H1 (cell line): ENCODE data around the gene SNAI1. TPM values are rescaled to one million over a fixed set of nuclear protein-coding genes. Genes with fewer than 3 reads are reported as not detected.
A peak's percentile ranks its signal among the peaks of the same experiment; 100 is the strongest.

Source experiments
- ASH2L ChIP-seq: fragments of 200-600, 300-600 bp; sonication (generic); IDR thresholded peaks from one replicate; pipeline ENCODE4 v1.7.1; 2017; ENCODE audit warnings: low read length
- CBX8 ChIP-seq: fragments of 300-800, 300-1000 bp; sonication (generic); IDR thresholded peaks from 2 replicates; pipeline ENCODE4 v1.7.1; 2016; ENCODE audit warnings: low read depth, low read length, borderline replicate concordance
- GTF2F1 ChIP-seq: IDR thresholded peaks from 2 replicates; pipeline ENCODE4 v1.6.1; 2012; ENCODE audit warnings: low read depth, low read length, improper control_type of control experiment, borderline replicate concordance
- POLR2A ChIP-seq, 2 experiments: IDR thresholded peaks; 1 replicate in 1 of 2; 2 replicates in 1 of 2; pipeline ENCODE4 v1.6.1; 2011; ENCODE audit warnings: low read depth in 2 of 2, low read length in 2 of 2, mild to moderate bottlenecking in 2 of 2; ENCODE audit errors: control extremely low read depth in 1 of 2
- POU5F1 ChIP-seq: IDR thresholded peaks from 2 replicates; pipeline ENCODE4 v1.6.1; 2011; ENCODE audit warnings: low read depth, mild to moderate bottlenecking, low read length, moderate library complexity
- RFX5 ChIP-seq: IDR thresholded peaks from 2 replicates; pipeline ENCODE4 v1.6.1; 2011; ENCODE audit warnings: low read depth, low read length, improper control_type of control experiment, borderline replicate concordance
- TAF7 ChIP-seq: optimal IDR thresholded peaks from 2 replicates; pipeline ENCODE3; 2011; ENCODE audit warnings: low read depth, mild to moderate bottlenecking, inconsistent platforms, low read length, moderate library complexity, borderline replicate concordance
- YY1 ChIP-seq: IDR thresholded peaks from 2 replicates; pipeline ENCODE4 v1.6.1; 2011; ENCODE audit warnings: low read depth, mild to moderate bottlenecking, low read length
- polyA plus RNA-seq, 7 experiments: library from polyadenylated mRNA; depleted of rRNA in 3 of 7; stranded (reverse) in 5 of 7; unstranded in 2 of 7; fragments of >200 nt in 5 of 7; fragments of 200-250 nt in 2 of 7; gene quantifications; 1 replicate in 5 of 7; 2 replicates in 1 of 7; 4 replicates in 1 of 7; pipeline versions ENCODE4 v1.2.1 to v1.2.3, GENCODE V29; 2011 to 2013; ENCODE audit warnings: missing spikeins in 2 of 7, mixed read lengths in 2 of 7
- total RNA-seq: library from RNA; stranded (reverse); fragmentation: NEBNext Ultra II Directional; extraction: Animal tissue kit (Norgen Biotek cat#: 25700); gene quantifications from 2 replicates; pipeline ENCODE4 v1.2.1, GENCODE V29; 2021
- TF ChIP-seq, protein P1 (sequence below): fragments of 300-600 bp; sonication (generic); IDR thresholded peaks from 2 replicates; pipeline ENCODE4 v1.7.1; 2012; ENCODE audit warnings: low read length, moderate library complexity, mild to moderate bottlenecking, inconsistent platforms; ENCODE audit not compliant: insufficient replicate concordance
- TF ChIP-seq, protein P2 (sequence below): IDR thresholded peaks from 2 replicates; pipeline ENCODE4 v1.6.1; 2012; ENCODE audit warnings: inconsistent platforms

The SNAI1 gene
- total and polyA plus RNA-seq, 2 of the 8 experiments (the other 6 are each of a cell fraction or from before 2014, with no cell fraction given): 6.5 to 8.0 TPM

DNA sequence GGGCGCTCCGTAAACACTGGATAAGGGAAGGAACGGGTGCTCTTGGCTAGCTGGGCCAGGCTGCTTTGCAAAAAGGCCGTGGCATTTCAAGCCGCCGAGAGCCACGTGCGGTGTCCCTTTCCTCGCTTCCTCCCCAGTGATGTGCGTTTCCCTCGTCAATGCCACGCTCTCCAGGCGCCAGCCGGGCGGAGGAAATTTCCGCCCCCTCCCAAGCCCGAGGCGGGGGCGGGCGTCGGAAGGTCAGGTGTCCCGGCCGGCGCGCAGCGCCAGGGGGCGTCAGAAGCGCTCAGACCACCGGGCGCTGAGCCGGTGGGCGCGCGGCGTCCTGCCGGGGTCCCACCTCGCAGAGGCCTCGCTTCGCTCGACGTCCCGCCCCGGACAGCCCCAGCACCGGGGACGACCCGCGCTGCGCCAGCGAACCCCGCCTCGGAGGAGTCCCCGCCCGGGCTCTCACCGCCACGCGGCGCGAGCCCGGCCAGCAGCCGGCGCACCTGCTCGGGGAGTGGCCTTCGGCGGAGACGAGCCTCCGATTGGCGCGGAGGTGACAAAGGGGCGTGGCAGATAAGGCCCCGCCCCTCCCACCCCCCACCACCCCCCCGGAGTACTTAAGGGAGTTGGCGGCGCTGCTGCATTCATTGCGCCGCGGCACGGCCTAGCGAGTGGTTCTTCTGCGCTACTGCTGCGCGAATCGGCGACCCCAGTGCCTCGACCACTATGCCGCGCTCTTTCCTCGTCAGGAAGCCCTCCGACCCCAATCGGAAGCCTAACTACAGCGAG lies at the start of gene SNAI1 (continued):
- TF ChIP-seq, protein P1, sequence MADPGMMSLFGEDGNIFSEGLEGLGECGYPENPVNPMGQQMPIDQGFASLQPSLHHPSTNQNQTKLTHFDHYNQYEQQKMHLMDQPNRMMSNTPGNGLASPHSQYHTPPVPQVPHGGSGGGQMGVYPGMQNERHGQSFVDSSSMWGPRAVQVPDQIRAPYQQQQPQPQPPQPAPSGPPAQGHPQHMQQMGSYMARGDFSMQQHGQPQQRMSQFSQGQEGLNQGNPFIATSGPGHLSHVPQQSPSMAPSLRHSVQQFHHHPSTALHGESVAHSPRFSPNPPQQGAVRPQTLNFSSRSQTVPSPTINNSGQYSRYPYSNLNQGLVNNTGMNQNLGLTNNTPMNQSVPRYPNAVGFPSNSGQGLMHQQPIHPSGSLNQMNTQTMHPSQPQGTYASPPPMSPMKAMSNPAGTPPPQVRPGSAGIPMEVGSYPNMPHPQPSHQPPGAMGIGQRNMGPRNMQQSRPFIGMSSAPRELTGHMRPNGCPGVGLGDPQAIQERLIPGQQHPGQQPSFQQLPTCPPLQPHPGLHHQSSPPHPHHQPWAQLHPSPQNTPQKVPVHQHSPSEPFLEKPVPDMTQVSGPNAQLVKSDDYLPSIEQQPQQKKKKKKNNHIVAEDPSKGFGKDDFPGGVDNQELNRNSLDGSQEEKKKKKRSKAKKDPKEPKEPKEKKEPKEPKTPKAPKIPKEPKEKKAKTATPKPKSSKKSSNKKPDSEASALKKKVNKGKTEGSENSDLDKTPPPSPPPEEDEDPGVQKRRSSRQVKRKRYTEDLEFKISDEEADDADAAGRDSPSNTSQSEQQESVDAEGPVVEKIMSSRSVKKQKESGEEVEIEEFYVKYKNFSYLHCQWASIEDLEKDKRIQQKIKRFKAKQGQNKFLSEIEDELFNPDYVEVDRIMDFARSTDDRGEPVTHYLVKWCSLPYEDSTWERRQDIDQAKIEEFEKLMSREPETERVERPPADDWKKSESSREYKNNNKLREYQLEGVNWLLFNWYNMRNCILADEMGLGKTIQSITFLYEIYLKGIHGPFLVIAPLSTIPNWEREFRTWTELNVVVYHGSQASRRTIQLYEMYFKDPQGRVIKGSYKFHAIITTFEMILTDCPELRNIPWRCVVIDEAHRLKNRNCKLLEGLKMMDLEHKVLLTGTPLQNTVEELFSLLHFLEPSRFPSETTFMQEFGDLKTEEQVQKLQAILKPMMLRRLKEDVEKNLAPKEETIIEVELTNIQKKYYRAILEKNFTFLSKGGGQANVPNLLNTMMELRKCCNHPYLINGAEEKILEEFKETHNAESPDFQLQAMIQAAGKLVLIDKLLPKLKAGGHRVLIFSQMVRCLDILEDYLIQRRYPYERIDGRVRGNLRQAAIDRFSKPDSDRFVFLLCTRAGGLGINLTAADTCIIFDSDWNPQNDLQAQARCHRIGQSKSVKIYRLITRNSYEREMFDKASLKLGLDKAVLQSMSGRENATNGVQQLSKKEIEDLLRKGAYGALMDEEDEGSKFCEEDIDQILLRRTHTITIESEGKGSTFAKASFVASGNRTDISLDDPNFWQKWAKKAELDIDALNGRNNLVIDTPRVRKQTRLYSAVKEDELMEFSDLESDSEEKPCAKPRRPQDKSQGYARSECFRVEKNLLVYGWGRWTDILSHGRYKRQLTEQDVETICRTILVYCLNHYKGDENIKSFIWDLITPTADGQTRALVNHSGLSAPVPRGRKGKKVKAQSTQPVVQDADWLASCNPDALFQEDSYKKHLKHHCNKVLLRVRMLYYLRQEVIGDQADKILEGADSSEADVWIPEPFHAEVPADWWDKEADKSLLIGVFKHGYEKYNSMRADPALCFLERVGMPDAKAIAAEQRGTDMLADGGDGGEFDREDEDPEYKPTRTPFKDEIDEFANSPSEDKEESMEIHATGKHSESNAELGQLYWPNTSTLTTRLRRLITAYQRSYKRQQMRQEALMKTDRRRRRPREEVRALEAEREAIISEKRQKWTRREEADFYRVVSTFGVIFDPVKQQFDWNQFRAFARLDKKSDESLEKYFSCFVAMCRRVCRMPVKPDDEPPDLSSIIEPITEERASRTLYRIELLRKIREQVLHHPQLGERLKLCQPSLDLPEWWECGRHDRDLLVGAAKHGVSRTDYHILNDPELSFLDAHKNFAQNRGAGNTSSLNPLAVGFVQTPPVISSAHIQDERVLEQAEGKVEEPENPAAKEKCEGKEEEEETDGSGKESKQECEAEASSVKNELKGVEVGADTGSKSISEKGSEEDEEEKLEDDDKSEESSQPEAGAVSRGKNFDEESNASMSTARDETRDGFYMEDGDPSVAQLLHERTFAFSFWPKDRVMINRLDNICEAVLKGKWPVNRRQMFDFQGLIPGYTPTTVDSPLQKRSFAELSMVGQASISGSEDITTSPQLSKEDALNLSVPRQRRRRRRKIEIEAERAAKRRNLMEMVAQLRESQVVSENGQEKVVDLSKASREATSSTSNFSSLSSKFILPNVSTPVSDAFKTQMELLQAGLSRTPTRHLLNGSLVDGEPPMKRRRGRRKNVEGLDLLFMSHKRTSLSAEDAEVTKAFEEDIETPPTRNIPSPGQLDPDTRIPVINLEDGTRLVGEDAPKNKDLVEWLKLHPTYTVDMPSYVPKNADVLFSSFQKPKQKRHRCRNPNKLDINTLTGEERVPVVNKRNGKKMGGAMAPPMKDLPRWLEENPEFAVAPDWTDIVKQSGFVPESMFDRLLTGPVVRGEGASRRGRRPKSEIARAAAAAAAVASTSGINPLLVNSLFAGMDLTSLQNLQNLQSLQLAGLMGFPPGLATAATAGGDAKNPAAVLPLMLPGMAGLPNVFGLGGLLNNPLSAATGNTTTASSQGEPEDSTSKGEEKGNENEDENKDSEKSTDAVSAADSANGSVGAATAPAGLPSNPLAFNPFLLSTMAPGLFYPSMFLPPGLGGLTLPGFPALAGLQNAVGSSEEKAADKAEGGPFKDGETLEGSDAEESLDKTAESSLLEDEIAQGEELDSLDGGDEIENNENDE: no peak
- TF ChIP-seq CBX8: no peak
- peak; percentile 96 for TF ChIP-seq TAF7
- TF ChIP-seq, protein P2, sequence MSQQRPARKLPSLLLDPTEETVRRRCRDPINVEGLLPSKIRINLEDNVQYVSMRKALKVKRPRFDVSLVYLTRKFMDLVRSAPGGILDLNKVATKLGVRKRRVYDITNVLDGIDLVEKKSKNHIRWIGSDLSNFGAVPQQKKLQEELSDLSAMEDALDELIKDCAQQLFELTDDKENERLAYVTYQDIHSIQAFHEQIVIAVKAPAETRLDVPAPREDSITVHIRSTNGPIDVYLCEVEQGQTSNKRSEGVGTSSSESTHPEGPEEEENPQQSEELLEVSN: peak; percentile 99
- no peak for TF ChIP-seq YY1
- no peak for TF ChIP-seq GTF2F1
- no peak for TF ChIP-seq POU5F1
- peak; percentile 98 for TF ChIP-seq POLR2A (IDR thresholded peaks at IDR 0.05; ENCODE audit: control extremely low read depth in 1 of 2, low read depth in 2 of 2, low read length in 2 of 2)
- peak; percentile 77 for TF ChIP-seq ASH2L
- no peak for TF ChIP-seq RFX5
